GM20000 (cell line): ENCODE results near the gene SERINC5.
"Not testable (repeated sequence)": the region's sequence is repeated elsewhere in the genome, so short reads cannot be mapped to it uniquely, and the experiment has no call there.

ENCODE experiments used
- DNase-seq: peaks from one replicate; pipeline ENCODE4 v3.0.0; 2012; ENCODE audit warnings: low spot score
- TF ChIP-seq, protein P1 (sequence below): IDR thresholded peaks from 2 replicates; pipeline ENCODE4 v1.5.1; 2012; ENCODE audit warnings: mild to moderate bottlenecking, control low read depth; ENCODE audit errors: extremely low read depth, missing control alignments

SERINC5 gene

DNA sequence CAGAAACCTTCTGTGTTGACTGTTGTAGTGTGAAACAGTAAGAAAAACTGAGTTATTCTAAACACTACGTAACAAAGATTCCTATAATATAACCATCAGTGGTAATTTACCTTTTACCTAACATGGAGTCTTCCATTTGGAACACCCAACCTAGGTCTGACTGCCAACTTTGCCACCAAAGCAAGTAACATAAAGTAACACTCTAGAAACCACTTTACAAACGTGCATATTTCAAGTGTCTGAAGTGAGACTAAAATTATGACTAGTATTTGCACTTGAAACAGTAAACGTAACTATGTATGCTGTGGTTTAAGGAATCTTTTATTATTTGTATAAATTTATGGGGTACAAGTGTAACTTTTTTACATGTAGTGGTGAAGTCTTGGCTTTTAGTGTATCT is 95.6 kb downstream of the SERINC5 start:
- TF ChIP-seq, protein P1, sequence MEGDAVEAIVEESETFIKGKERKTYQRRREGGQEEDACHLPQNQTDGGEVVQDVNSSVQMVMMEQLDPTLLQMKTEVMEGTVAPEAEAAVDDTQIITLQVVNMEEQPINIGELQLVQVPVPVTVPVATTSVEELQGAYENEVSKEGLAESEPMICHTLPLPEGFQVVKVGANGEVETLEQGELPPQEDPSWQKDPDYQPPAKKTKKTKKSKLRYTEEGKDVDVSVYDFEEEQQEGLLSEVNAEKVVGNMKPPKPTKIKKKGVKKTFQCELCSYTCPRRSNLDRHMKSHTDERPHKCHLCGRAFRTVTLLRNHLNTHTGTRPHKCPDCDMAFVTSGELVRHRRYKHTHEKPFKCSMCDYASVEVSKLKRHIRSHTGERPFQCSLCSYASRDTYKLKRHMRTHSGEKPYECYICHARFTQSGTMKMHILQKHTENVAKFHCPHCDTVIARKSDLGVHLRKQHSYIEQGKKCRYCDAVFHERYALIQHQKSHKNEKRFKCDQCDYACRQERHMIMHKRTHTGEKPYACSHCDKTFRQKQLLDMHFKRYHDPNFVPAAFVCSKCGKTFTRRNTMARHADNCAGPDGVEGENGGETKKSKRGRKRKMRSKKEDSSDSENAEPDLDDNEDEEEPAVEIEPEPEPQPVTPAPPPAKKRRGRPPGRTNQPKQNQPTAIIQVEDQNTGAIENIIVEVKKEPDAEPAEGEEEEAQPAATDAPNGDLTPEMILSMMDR, result no peak

GRCh38 chr5:80159133-80159815 is 96.6 kb downstream of the SERINC5 start:
- TF ChIP-seq, protein P1, result no peak

More for the DNA sequence above, 95.6 kb downstream of the SERINC5 start:
- DNase-seq, result no peak

GRCh38 chr5:80156156-80156555 is 99.7 kb downstream of the SERINC5 start:
- TF ChIP-seq, protein P1, result no peak
- DNase-seq, result no peak

More at GRCh38 chr5:80159133-80159815, 96.6 kb downstream of the SERINC5 start:
- no peak for DNase-seq

DNA sequence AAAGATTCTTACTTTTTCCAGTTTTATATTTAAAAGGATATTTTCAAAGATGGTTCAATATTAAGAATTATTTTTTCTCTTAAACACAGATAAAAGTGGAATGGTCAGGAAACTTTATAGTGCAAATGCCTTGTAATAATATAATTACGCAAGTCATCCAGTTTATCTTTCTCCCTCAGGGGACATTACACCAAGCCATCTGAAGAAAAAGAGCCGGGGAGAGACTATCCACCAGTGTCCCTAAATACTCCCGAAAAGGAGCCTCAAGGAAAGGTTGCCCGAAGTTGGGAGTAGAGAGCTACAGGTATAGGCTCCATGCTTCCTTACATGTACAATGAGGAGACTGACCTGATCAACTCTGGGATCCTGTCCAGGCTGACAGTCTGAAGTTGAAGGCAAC is 101.1 kb downstream of the SERINC5 start:
- no peak for DNase-seq
- TF ChIP-seq, protein P1, result no peak

DNA sequence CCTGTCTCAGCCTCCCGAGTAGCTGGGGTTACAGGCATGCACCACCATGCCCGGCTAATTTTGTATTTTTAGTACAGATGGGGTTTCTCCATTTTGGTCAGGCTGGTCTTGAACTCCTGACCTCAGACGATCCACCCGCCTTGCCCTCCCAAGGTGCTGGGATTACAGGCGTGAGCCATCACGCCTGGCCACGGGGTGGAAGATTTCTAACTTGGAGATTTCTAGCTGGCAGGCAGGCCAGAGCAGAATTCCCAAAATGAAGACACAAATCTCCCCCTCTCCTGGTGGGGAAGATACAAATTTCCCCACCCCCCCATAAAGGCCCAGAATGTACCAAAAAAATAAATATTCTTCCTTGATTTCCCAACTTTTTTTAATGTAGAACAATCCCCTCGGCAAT is 101.6 kb downstream of the SERINC5 start:
- not testable (repeated sequence) for DNase-seq

GRCh38 chr5:80153586-80154126 is 102.2 kb downstream of the SERINC5 start:
- TF ChIP-seq, protein P1, result no peak
- no peak for DNase-seq

- TF ChIP-seq, protein P1, result no peak
- DNase-seq, result no peak
Measured at GRCh38 chr5:80152778-80153177, 103.1 kb downstream of the SERINC5 start.

DNA sequence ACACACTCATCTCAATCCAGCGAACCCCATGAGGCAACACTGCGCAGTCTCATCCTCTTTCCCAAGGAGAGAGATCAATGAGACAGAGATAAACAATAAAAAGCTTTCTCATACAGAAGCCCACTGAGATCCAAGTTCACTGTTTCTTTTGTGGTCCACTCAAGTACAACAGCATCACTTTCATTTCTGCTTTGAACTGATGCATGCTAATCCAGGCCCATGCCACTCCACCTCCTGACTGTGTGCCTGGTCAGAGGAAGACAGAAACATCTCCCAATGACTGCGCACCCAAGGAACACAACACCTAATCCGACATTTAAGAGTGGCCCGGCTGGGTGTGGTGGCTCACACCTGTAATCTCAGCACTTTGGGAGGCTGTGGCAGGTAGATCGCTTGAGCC is 104.0 kb downstream of the SERINC5 start:
- DNase-seq, result no peak
- TF ChIP-seq, protein P1, result no peak
